RWPE2 (cell line): Measurements from ENCODE around the gene RPL3.

ENCODE experiments used
- ATAC-seq: fragments of 200-7000 bp; cut with Tn5 transposase; 3 replicates; pipeline ENCODE4 v1.9.1; 2021; ENCODE audit warnings: low read depth
- DNase-seq: peaks from one replicate; pipeline ENCODE4 v3.0.0-alpha.2; 2020; ENCODE audit warnings: low spot score
- H3K27ac ChIP-seq: fragments of 450-650 bp; 2 replicates; pipeline ENCODE4 v1.5.1; 2017; ENCODE audit warnings: mild to moderate bottlenecking; ENCODE audit not compliant: poor library complexity, severe bottlenecking
- H3K27me3 ChIP-seq: fragments of 250-450 bp; sonication (Bioruptor Pico); 2 replicates; pipeline ENCODE4 v1.5.1; 2021; ENCODE audit warnings: mild to moderate bottlenecking, moderate library complexity; ENCODE audit not compliant: insufficient read depth, poor library complexity, severe bottlenecking
- H3K36me3 ChIP-seq: fragments of 250-450 bp; sonication (Bioruptor Pico); 2 replicates; pipeline ENCODE4 v1.5.1; 2020; ENCODE audit warnings: low read depth, mild to moderate bottlenecking, moderate library complexity
- H3K4me1 ChIP-seq: fragments of 250-450 bp; sonication (Bioruptor Pico); 2 replicates; pipeline ENCODE4 v1.5.1; 2021; ENCODE audit warnings: mild to moderate bottlenecking, moderate library complexity; ENCODE audit not compliant: insufficient read depth, poor library complexity, severe bottlenecking
- H3K4me3 ChIP-seq: fragments of 250-450 bp; sonication (Bioruptor Pico); 2 replicates; pipeline ENCODE4 v1.5.1; 2021; ENCODE audit warnings: mild to moderate bottlenecking, moderate library complexity; ENCODE audit not compliant: severe bottlenecking
- H3K9me3 ChIP-seq: fragments of 250-450 bp; sonication (Bioruptor Pico); 2 replicates; pipeline ENCODE4 v1.5.1; 2021; ENCODE audit warnings: mild to moderate bottlenecking, moderate library complexity; ENCODE audit not compliant: severe bottlenecking
- CTCF ChIP-seq: fragments of 450-650 bp; IDR thresholded peaks from one replicate; pipeline ENCODE4 v1.5.1; 2017; ENCODE audit warnings: mild to moderate bottlenecking, moderate library complexity; ENCODE audit not compliant: poor library complexity, severe bottlenecking

The RPL3 gene

GRCh38 chr22:39311592-39312400 lies 7.6 kb downstream of the RPL3 start:
- no peaks in the 10 kb centered on the region for H3K27me3 ChIP-seq
- TF ChIP-seq CTCF = no peak
- DNase-seq = peak; percentile 49
- H3K4me1 ChIP-seq = peaks cover 40% of the 10 kb centered on the region
- no peaks in the 10 kb centered on the region for H3K9me3 ChIP-seq
- peak overlapping the region; percentile 96 for H3K27ac ChIP-seq
- H3K4me3 ChIP-seq = no peak overlapping the region
- H3K36me3 ChIP-seq = peaks cover 73% of the 10 kb centered on the region
- peak; percentile 1; the same call in 1 of the 3 replicates for ATAC-seq

- H3K4me1 ChIP-seq = peaks cover 25% of the 10 kb centered on the region
- no peak for TF ChIP-seq CTCF
- no peaks in the 10 kb centered on the region for H3K27me3 ChIP-seq
- H3K36me3 ChIP-seq = peaks cover 59% of the 10 kb centered on the region
- peak; percentile 18 for ATAC-seq
- no peak overlapping the region for H3K4me3 ChIP-seq
- no peaks in the 10 kb centered on the region for H3K9me3 ChIP-seq
- peak; percentile 64 for DNase-seq
- H3K27ac ChIP-seq = peak overlapping the region; percentile 96
Measured at GRCh38 chr22:39309881-39310714, 9.3 kb downstream of the RPL3 start.

GRCh38 chr22:39309364-39309861 lies 10.0 kb downstream of the RPL3 start:
- Histone ChIP-seq H3K9me3 (no peaks in the 10 kb centered on the region), H3K27ac (peak overlapping the region; percentile 96), H3K36me3 (peaks cover 52% of the 10 kb centered on the region), H3K4me1 (peaks cover 23% of the 10 kb centered on the region), H3K27me3 (no peaks in the 10 kb centered on the region), H3K4me3 (no peak overlapping the region)
- peak; percentile 38 for TF ChIP-seq CTCF
- ATAC-seq (peak; percentile 42), DNase-seq (peak; percentile 79)

- H3K4me3 ChIP-seq = no peak overlapping the region
- H3K36me3 ChIP-seq = peaks cover 46% of the 10 kb centered on the region
- no peaks in the 10 kb centered on the region for H3K9me3 ChIP-seq
- peaks cover 23% of the 10 kb centered on the region for H3K4me1 ChIP-seq
- peak overlapping the region; percentile 96 for H3K27ac ChIP-seq
- TF ChIP-seq CTCF = no peak
- H3K27me3 ChIP-seq = no peaks in the 10 kb centered on the region
- peak; percentile 93 for DNase-seq
- peak; percentile 43 for ATAC-seq
Measured at GRCh38 chr22:39308614-39309363, 10.6 kb downstream of the RPL3 start.
